Measurements from ENCODE around the gene EHD4.

Gene EHD4

DNA sequence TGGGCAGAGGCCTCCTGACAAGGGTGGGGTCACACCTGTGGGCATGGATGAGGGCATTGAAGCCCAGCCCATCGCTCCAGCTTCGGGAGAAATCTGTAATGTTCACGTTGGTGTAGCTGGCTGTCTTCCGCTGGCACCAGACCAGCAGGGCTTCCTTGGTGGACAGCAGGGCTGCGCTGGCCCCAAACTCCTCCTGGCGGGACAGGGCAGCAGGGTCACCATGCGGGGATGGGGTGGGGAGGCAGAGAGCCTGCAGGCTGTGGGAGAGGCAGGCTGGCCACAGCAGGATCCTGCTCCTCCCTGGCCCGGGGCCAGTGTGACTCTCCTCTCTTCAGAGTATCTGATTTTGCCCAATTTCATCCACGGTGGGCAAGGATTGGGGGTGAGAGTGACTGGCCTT is 84.5 kb downstream of the EHD4 start:
- H3K4me3 ChIP-seq (ENCODE audit: low read depth, low read length, poor library complexity, severe bottlenecking), result no peak overlapping the region
- no peaks in the 10 kb centered on the region for H3F3A ChIP-seq (ENCODE audit: insufficient read depth, low read length)
- no peaks in the 10 kb centered on the region for H3K9me2 ChIP-seq (ENCODE audit: low read depth, low read length)
- no peaks in the 10 kb centered on the region for H4K20me1 ChIP-seq (ENCODE audit: insufficient read depth, low read length)
- peaks cover under 1% of the 10 kb centered on the region; the same call in 1 of the 2 replicates for H3K27me3 ChIP-seq (ENCODE audit: insufficient read depth, low read length)
- H3K36me3 ChIP-seq (ENCODE audit: insufficient read depth, low read length), result no peaks in the 10 kb centered on the region
- no peak overlapping the region for H3K4me2 ChIP-seq (ENCODE audit: low read length)
- H2AFZ ChIP-seq (ENCODE audit: low read length), result no peak overlapping the region
- TF ChIP-seq, protein P1, sequence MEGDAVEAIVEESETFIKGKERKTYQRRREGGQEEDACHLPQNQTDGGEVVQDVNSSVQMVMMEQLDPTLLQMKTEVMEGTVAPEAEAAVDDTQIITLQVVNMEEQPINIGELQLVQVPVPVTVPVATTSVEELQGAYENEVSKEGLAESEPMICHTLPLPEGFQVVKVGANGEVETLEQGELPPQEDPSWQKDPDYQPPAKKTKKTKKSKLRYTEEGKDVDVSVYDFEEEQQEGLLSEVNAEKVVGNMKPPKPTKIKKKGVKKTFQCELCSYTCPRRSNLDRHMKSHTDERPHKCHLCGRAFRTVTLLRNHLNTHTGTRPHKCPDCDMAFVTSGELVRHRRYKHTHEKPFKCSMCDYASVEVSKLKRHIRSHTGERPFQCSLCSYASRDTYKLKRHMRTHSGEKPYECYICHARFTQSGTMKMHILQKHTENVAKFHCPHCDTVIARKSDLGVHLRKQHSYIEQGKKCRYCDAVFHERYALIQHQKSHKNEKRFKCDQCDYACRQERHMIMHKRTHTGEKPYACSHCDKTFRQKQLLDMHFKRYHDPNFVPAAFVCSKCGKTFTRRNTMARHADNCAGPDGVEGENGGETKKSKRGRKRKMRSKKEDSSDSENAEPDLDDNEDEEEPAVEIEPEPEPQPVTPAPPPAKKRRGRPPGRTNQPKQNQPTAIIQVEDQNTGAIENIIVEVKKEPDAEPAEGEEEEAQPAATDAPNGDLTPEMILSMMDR (IDR thresholded peaks at IDR 0.05; ENCODE audit: low read length), result no peak
- no peak for TF ChIP-seq EZH2 (IDR thresholded peaks at IDR 0.05; ENCODE audit: borderline replicate concordance, low read length)
- H3K4me1 ChIP-seq (ENCODE audit: insufficient read depth, low read length, severe bottlenecking), result peaks cover 6% of the 10 kb centered on the region
- H3K9ac ChIP-seq (ENCODE audit: low read length), result no peak overlapping the region
- H3K79me2 ChIP-seq (ENCODE audit: insufficient read depth, low read length), result no peaks in the 10 kb centered on the region
- no peak overlapping the region for H3K27ac ChIP-seq (ENCODE audit: low read depth, low read length, poor library complexity, severe bottlenecking)
- H3K9me3 ChIP-seq (ENCODE audit: low read length), result no peaks in the 10 kb centered on the region

DNA sequence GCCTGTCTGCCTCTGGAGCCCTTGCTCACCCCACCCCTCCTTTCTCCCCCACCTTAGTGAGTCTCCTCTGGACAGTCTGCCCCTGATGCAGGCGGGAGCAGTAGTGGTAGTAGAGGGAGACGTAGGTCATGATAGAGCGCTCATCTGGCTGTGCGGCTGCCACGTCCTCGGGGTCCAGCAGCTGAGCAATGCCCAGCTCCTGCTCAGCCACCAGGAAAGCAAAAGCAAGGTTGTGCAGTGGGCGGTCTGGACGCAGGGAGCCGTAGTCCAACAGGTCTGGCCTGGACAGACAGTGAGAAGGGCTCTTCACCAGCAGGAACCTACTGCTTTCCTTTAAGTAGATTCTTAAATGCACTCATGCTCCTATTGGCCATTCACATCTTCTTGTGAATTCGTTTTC is 85.2 kb downstream of the EHD4 start:
- no peaks in the 10 kb centered on the region; the same call in 1 of the 2 replicates for H3K27me3 ChIP-seq (ENCODE audit: insufficient read depth, low read length)

DNA sequence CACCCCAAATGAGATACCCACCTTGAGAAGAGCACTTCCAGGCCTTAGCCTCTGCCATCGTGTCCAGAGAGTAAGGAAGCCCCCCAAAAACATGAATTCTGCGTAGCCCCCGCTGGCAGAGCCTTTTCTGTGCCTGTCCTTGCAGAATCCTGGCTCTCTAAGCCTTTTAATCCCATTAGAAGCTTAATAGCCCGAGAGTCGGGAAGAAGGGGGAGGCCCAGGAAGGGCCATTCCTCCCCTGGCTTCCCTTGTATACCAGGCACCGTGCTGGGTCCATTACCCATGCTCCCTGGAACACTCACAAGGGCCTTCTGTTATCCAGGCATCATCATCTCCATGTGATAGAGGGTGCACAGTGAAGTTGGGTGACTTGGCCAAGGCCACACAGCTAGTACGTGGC is 85.6 kb downstream of the EHD4 start:
- no peaks in the 10 kb centered on the region for H3K36me3 ChIP-seq (ENCODE audit: insufficient read depth, low read length)
- H3K4me2 ChIP-seq (ENCODE audit: low read length), result no peak overlapping the region
- H3F3A ChIP-seq (ENCODE audit: insufficient read depth, low read length), result no peaks in the 10 kb centered on the region
- no peaks in the 10 kb centered on the region for H3K9me3 ChIP-seq (ENCODE audit: low read length)
- no peaks in the 10 kb centered on the region for H4K20me1 ChIP-seq (ENCODE audit: insufficient read depth, low read length)
- H3K79me2 ChIP-seq (ENCODE audit: insufficient read depth, low read length), result no peaks in the 10 kb centered on the region
- H3K27ac ChIP-seq (ENCODE audit: low read depth, low read length, poor library complexity, severe bottlenecking), result no peak overlapping the region
- H3K27me3 ChIP-seq (ENCODE audit: insufficient read depth, low read length), result no peaks in the 10 kb centered on the region; the same call in 1 of the 2 replicates
- peaks cover 6% of the 10 kb centered on the region for H3K4me1 ChIP-seq (ENCODE audit: insufficient read depth, low read length, severe bottlenecking)
- no peak overlapping the region for H3K4me3 ChIP-seq (ENCODE audit: low read depth, low read length, poor library complexity, severe bottlenecking)
- H3K9me2 ChIP-seq (ENCODE audit: low read depth, low read length), result no peaks in the 10 kb centered on the region
- H2AFZ ChIP-seq (ENCODE audit: low read length), result no peak overlapping the region
- TF ChIP-seq, protein P1 (IDR thresholded peaks at IDR 0.05; ENCODE audit: low read length), result no peak
- TF ChIP-seq EZH2 (IDR thresholded peaks at IDR 0.05; ENCODE audit: borderline replicate concordance, low read length), result no peak
- no peak overlapping the region for H3K9ac ChIP-seq (ENCODE audit: low read length)

More for the DNA sequence above, 85.2 kb downstream of the EHD4 start:
- no peaks in the 10 kb centered on the region for H4K20me1 ChIP-seq (ENCODE audit: insufficient read depth, low read length)
- H3K79me2 ChIP-seq (ENCODE audit: insufficient read depth, low read length), result no peaks in the 10 kb centered on the region
- no peaks in the 10 kb centered on the region for H3K36me3 ChIP-seq (ENCODE audit: insufficient read depth, low read length)
- no peak overlapping the region for H3K4me2 ChIP-seq (ENCODE audit: low read length)
- no peak overlapping the region for H3K9ac ChIP-seq (ENCODE audit: low read length)
- no peak overlapping the region for H3K27ac ChIP-seq (ENCODE audit: low read depth, low read length, poor library complexity, severe bottlenecking)
- H3K4me3 ChIP-seq (ENCODE audit: low read depth, low read length, poor library complexity, severe bottlenecking), result no peak overlapping the region
- H3F3A ChIP-seq (ENCODE audit: insufficient read depth, low read length), result no peaks in the 10 kb centered on the region
- H3K9me2 ChIP-seq (ENCODE audit: low read depth, low read length), result no peaks in the 10 kb centered on the region
- H3K9me3 ChIP-seq (ENCODE audit: low read length), result no peaks in the 10 kb centered on the region
- H2AFZ ChIP-seq (ENCODE audit: low read length), result no peak overlapping the region
- TF ChIP-seq, protein P1 (IDR thresholded peaks at IDR 0.05; ENCODE audit: low read length), result no peak
- no peak for TF ChIP-seq EZH2 (IDR thresholded peaks at IDR 0.05; ENCODE audit: borderline replicate concordance, low read length)
- peaks cover 6% of the 10 kb centered on the region for H3K4me1 ChIP-seq (ENCODE audit: insufficient read depth, low read length, severe bottlenecking)
